Small intestine (tissue), 7 donors: ENCODE data around the gene PIK3C3. TPM values are rescaled to one million over a fixed set of nuclear protein-coding genes. Genes with fewer than 3 reads are reported as not detected.
A peak's percentile ranks its signal among the peaks of the same experiment; 100 is the strongest.

ENCODE experiments used
- DNase-seq, 2 donors: peaks; one replicate each; pipeline versions ENCODE4 v3.0.0 to v3.0.0-alpha.2; 2013
- FAIRE-seq: peaks from 2 replicates; lab custom pipeline; 2012; peaks lifted over from hg19 to GRCh38; lab: Jason Lieb, UNC
- H3K27ac ChIP-seq, 3 donors: one replicate each; pipeline ENCODE4 v1.5.1; 2013; ENCODE audit warnings: low read length in 2 of 3, mild to moderate bottlenecking in 2 of 3, control low read depth in 1 of 3, inconsistent platforms in 1 of 3, low read depth in 1 of 3, moderate library complexity in 1 of 3
- H3K27me3 ChIP-seq, 3 donors: one replicate each; pipeline ENCODE4 v1.6.1; 2013; ENCODE audit warnings: low read length in 3 of 3, inconsistent platforms in 1 of 3; ENCODE audit not compliant: control insufficient read depth in 3 of 3, insufficient read depth in 3 of 3
- H3K36me3 ChIP-seq, 3 donors: one replicate each; pipeline ENCODE4 v1.6.1; 2013; ENCODE audit warnings: low read length in 3 of 3, inconsistent platforms in 1 of 3, low read depth in 1 of 3, mild to moderate bottlenecking in 1 of 3, moderate library complexity in 1 of 3; ENCODE audit not compliant: control insufficient read depth in 3 of 3, insufficient read depth in 2 of 3
- H3K4me1 ChIP-seq, 3 donors: one replicate each; pipeline ENCODE4 v1.6.1; 2013; ENCODE audit warnings: low read length in 2 of 3, inconsistent platforms in 1 of 3, low read depth in 1 of 3, mild to moderate bottlenecking in 1 of 3, moderate library complexity in 1 of 3; ENCODE audit not compliant: control insufficient read depth in 3 of 3, insufficient read depth in 2 of 3
- H3K4me3 ChIP-seq, 3 donors: one replicate each; pipeline ENCODE4 v1.5.1; 2013; ENCODE audit warnings: low read length in 3 of 3, control low read depth in 1 of 3, inconsistent platforms in 1 of 3, low read depth in 1 of 3, mild to moderate bottlenecking in 1 of 3, moderate library complexity in 1 of 3
- H3K9me3 ChIP-seq, 2 donors: one replicate each; pipeline ENCODE4 v1.6.1; 2013; ENCODE audit warnings: low read depth in 1 of 2, low read length in 1 of 2; ENCODE audit not compliant: control insufficient read depth in 2 of 2, insufficient read depth in 1 of 2
- WGBS, 3 donors: extraction: QIAGEN DNeasy Blood & Tissue Kit; methylation state at CpG; one replicate each; pipeline ENCODE4 v1.1.7; 2013; 5-methylcytosine and 5-hydroxymethylcytosine counted together
- polyA plus RNA-seq, 4 donors: library from polyadenylated mRNA; stranded (reverse) in 3 of 4; unstranded in 1 of 4; fragments of 200-250 nt in 3 of 4; fragments of 120-200 nt in 1 of 4; gene quantifications; one replicate each; pipeline versions ENCODE4 v1.2.1 to v1.2.3, GENCODE V29; 2013
- donor health status: healthy with polysubstance abuse.
- donor health status: control.
- donor health status: control.
- donor health status: Bipolar disorder and iron deficiency.
- donor health status: healthy.

Gene PIK3C3
- polyA plus RNA-seq, 4 donors: 17.0 to 42.0 (median 20.9) TPM

GRCh38 chr18:41942254-41942653, 12.8 kb upstream of the PIK3C3 start:
- H3K36me3 ChIP-seq: no peaks in the 10 kb centered on the region
- 61 to 76% (median 64%) methylated on average over 2 of the region's 2 CpGs for WGBS, 3 donors
- no peaks in the 10 kb centered on the region for H3K9me3 ChIP-seq
- FAIRE-seq (no peak), DNase-seq (no peak)
- no peak overlapping the region for H3K4me3 ChIP-seq
- no peak overlapping the region for H3K27ac ChIP-seq
- H3K27me3 ChIP-seq: peaks cover 0 to 10% (median 2%) of the 10 kb centered on the region in 3 donors
- no peaks in the 10 kb centered on the region for H3K4me1 ChIP-seq

DNA sequence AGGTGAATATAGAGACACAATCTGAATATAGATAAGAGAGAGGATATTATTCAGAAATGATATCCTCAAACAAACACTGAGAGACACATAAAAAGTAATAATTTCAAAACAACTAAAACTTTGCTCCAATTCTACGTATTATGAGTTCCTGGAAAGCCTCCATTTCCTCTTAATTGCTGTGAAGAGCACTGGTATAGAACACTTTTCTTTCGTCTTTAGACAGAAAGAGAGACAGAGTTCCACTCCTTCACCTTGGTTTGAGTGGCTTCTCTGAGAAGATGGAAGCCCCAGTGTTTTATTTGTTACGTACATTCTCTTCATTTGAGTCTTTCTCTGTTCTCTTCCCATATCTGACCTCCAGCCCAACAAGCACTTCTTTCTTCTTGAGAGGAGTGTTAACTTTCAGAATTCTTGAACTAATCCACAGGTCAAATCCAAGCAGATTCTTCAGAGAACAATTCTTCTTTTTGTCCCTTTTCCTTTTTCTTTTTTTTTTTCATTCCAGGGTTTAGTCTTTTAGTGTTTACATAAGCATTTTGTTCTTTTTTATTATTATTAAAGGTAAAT, 6.4 kb upstream of the PIK3C3 start:
- Histone ChIP-seq H3K36me3 (no peaks in the 10 kb centered on the region), H3K27ac (no peak overlapping the region), H3K9me3 (no peaks in the 10 kb centered on the region), H3K4me1 (no peaks in the 10 kb centered on the region), H3K4me3 (no peak overlapping the region), H3K27me3 (peaks cover 0 to 5% (median 4%) of the 10 kb centered on the region in 3 donors)
- FAIRE-seq (no peak), DNase-seq (no peak)
- WGBS, 3 donors: 65 to 82% (median 71%) methylated on average over 3 of the region's 3 CpGs

GRCh38 chr18:41949206-41949920, 5.7 kb upstream of the PIK3C3 start:
- DNase-seq (no peak), FAIRE-seq (no peak)
- Histone ChIP-seq H3K4me3 (no peak overlapping the region), H3K36me3 (no peaks in the 10 kb centered on the region), H3K27ac (no peak overlapping the region), H3K9me3 (no peaks in the 10 kb centered on the region), H3K4me1 (no peaks in the 10 kb centered on the region), H3K27me3 (peaks cover 0 to 4% (median 2%) of the 10 kb centered on the region in 3 donors)
- WGBS, 3 donors: 76 to 83% (median 78%) methylated on average over 2 of the region's 2 CpGs

GRCh38 chr18:41955688-41956087, 654 bp downstream of the PIK3C3 start:
- FAIRE-seq: no peak
- Histone ChIP-seq H3K4me1 (peaks cover 0 to 6% (median 0%) of the 10 kb centered on the region in 3 donors), H3K4me3 (peak overlapping the region; percentile 92 to 99 (median 94)), H3K9me3 (no peaks in the 10 kb centered on the region), H3K27ac (peak overlapping the region in 1 of 3 donors; percentile 84), H3K36me3 (peaks cover 0 to 7% (median 0%) of the 10 kb centered on the region in 3 donors), H3K27me3 (peaks cover 0 to 2% (median 0%) of the 10 kb centered on the region in 3 donors)
- peak in 1 of 2 donors; percentile 1 for DNase-seq
- 4 to 8% (median 7%) methylated on average over 11 of the region's 11 CpGs for WGBS, 3 donors

- H3K4me3 ChIP-seq: no peak overlapping the region
- H3K4me1 ChIP-seq: peaks cover 0 to 6% (median 0%) of the 10 kb centered on the region in 3 donors
- DNase-seq: no peak
- H3K9me3 ChIP-seq: no peaks in the 10 kb centered on the region
- H3K27ac ChIP-seq: no peak overlapping the region
- H3K27me3 ChIP-seq: no peaks in the 10 kb centered on the region
- FAIRE-seq: no peak
- H3K36me3 ChIP-seq: peaks cover 0 to 12% (median 0%) of the 10 kb centered on the region in 3 donors
- 91 to 97% (median 91%) methylated on average over 1 of the region's 1 CpG for WGBS, 3 donors
These were observed 4.0 kb downstream of the PIK3C3 start for GRCh38 chr18:41959045-41959444.

DNA sequence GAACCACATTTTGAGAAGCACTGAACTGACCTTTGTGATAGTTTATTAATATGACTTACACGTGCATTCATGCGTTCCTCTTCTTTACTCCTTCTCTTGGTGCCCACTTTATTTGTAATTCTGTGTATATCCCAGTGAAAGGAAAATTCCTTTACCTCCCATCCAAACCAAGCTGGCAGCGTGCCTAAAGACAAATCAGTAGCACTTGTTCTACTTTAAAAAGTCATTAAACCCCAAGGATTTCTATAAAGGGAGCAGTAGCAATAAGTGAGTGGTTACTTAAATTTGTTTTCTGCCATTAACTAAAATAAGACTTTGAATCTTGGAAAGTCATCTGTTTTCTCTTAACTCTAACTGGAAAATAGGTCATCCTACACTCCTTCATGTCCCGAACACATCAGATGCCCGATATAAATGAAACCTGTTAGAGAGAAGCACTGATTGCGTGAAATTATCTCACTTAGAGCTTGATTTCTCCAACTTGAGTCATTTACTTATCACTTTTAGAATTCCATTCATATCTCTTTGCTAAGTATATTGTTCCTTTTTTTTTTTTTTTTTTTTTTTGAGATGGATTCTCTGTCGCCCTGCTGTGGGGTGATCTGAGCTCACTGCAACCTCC, 10.7 kb downstream of the PIK3C3 start:
- H3K27me3 ChIP-seq: no peaks in the 10 kb centered on the region
- WGBS, 3 donors: 92 to 94% (median 92%) methylated on average over 7 of the region's 7 CpGs
- DNase-seq: no peak
- FAIRE-seq: no peak
- H3K36me3 ChIP-seq: peaks cover 2 to 16% (median 8%) of the 10 kb centered on the region in 3 donors
- H3K4me1 ChIP-seq: no peaks in the 10 kb centered on the region
- no peak overlapping the region for H3K4me3 ChIP-seq
- no peak overlapping the region for H3K27ac ChIP-seq
- no peaks in the 10 kb centered on the region for H3K9me3 ChIP-seq

- no peak overlapping the region for H3K4me3 ChIP-seq
- no peak for DNase-seq
- no peak overlapping the region for H3K27ac ChIP-seq
- H3K27me3 ChIP-seq: no peaks in the 10 kb centered on the region
- no peak for FAIRE-seq
- 97 to 99% (median 98%) methylated on average over 4 of the region's 4 CpGs for WGBS, 3 donors
- H3K4me1 ChIP-seq: no peaks in the 10 kb centered on the region
- no peaks in the 10 kb centered on the region for H3K9me3 ChIP-seq
- peaks cover 2 to 14% (median 8%) of the 10 kb centered on the region in 3 donors for H3K36me3 ChIP-seq
These were observed 11.9 kb downstream of the PIK3C3 start for GRCh38 chr18:41966943-41967342.

GRCh38 chr18:41967680-41968079, 12.6 kb downstream of the PIK3C3 start:
- no peaks in the 10 kb centered on the region for H3K9me3 ChIP-seq
- H3K27ac ChIP-seq: no peak overlapping the region
- no peaks in the 10 kb centered on the region for H3K27me3 ChIP-seq
- no peaks in the 10 kb centered on the region for H3K4me1 ChIP-seq
- 74 to 95% (median 79%) methylated on average over 2 of the region's 2 CpGs for WGBS, 3 donors
- DNase-seq (no peak), FAIRE-seq (no peak)
- H3K36me3 ChIP-seq: peaks cover 2 to 12% (median 8%) of the 10 kb centered on the region in 3 donors
- H3K4me3 ChIP-seq: no peak overlapping the region
